ENCODE data around the gene MED25. TPM values are rescaled to one million over a fixed set of nuclear protein-coding genes. Genes with fewer than 3 reads are reported as not detected.

The MED25 gene
- total and polyA plus RNA-seq, 2 of the 4 experiments (the other 2 are of a cell fraction) = 4.7 to 38.5 TPM

- Histone ChIP-seq H2AFZ (replicated peaks; ENCODE audit: low read length, poor library complexity) (no peak overlapping the region), H2AK5ac (ENCODE audit: low read depth, low read length) (no peak overlapping the region), H3K4me2 (ENCODE audit: low read depth, low read length) (no peak overlapping the region), H3K27me3 (ENCODE audit: control insufficient read depth, insufficient read depth, low read length) (no peaks in the 10 kb centered on the region), H4K20me1 (ENCODE audit: insufficient read depth, low read length) (no peaks in the 10 kb centered on the region; the same call in 1 of the 2 replicates), H4K8ac (ENCODE audit: low read depth in 2 of 2, low read length in 2 of 2) (no peak overlapping the region), H2AK9ac (replicated peaks; ENCODE audit: low read depth, low read length, poor library complexity) (no peak overlapping the region), H3K9me1 (ENCODE audit: insufficient read depth, low read length) (peaks cover 5% of the 10 kb centered on the region; the same call in 1 of the 2 replicates), H3K14ac (replicated peaks; ENCODE audit: low read depth, low read length) (no peak overlapping the region), H3K27ac (ENCODE audit: insufficient read depth, low read length) (no peak overlapping the region), H3K4me1 (ENCODE audit: control insufficient read depth, insufficient read depth, low read length) (peaks cover 5% of the 10 kb centered on the region), H3K4me3 (ENCODE audit: insufficient read depth, low read depth, low read length) (no peak overlapping the region), H2BK5ac (ENCODE audit: low read depth, low read length, poor library complexity, severe bottlenecking) (no peak overlapping the region), H3K56ac (ENCODE audit: extremely low read depth, insufficient read depth, low read length) (no peak overlapping the region), H4K91ac (ENCODE audit: insufficient read depth, low read depth, low read length) (no peak overlapping the region), H3K9me3 (ENCODE audit: control insufficient read depth, insufficient read depth, low read length) (no peaks in the 10 kb centered on the region), H3K4ac (ENCODE audit: low read depth, low read length) (no peak overlapping the region), H2BK15ac (ENCODE audit: low read depth, low read length) (no peak overlapping the region), H3K18ac (ENCODE audit: low read depth, low read length) (no peak overlapping the region), H3K9ac (ENCODE audit: low read depth, low read length) (no peak overlapping the region), H3K79me1 (ENCODE audit: low read depth in 1 of 2, low read length in 2 of 2) (peaks cover 0 to 24% of the 10 kb centered on the region in 2 experiments; a peak in 2 of 4 replicates), H3K23ac (ENCODE audit: low read depth, low read length) (no peak overlapping the region), H2BK120ac (ENCODE audit: low read depth, low read length) (no peak overlapping the region), H4K5ac (ENCODE audit: low read depth, low read length) (no peak overlapping the region), H2BK20ac (ENCODE audit: low read depth, low read length) (no peak overlapping the region), H3K36me3 (ENCODE audit: control insufficient read depth, insufficient read depth, low read length) (peaks cover 33% of the 10 kb centered on the region)
- no peak for TF ChIP-seq CEBPB (IDR thresholded peaks at IDR 0.05; ENCODE audit: low read depth, low read length)
- TF ChIP-seq SMC3 (IDR thresholded peaks at IDR 0.05; ENCODE audit: low read depth, low read length) = no peak
- TF ChIP-seq CTCF (conservative IDR thresholded peaks at IDR 0.05; ENCODE audit: low read depth, low read length) = no peak
- no peak for TF ChIP-seq RAD21 (IDR thresholded peaks at IDR 0.05; ENCODE audit: low read length)
- TF ChIP-seq CHD1 (IDR thresholded peaks at IDR 0.05; ENCODE audit: low read depth, low read length) = no peak
- no peak for TF ChIP-seq POLR2A (IDR thresholded peaks at IDR 0.05; ENCODE audit: low read depth, low read length)
- TF ChIP-seq MAZ (IDR thresholded peaks at IDR 0.05; ENCODE audit: borderline replicate concordance, low read depth, low read length) = no peak
- no peak for TF ChIP-seq MXI1 (IDR thresholded peaks at IDR 0.05; ENCODE audit: borderline replicate concordance, low read depth, low read length)
- TF ChIP-seq BHLHE40 (IDR thresholded peaks at IDR 0.05; ENCODE audit: low read depth, low read length) = no peak
- TF ChIP-seq RFX5 (IDR thresholded peaks at IDR 0.05; ENCODE audit: low read depth, low read length) = no peak
- TF ChIP-seq USF2 (IDR thresholded peaks at IDR 0.05; ENCODE audit: low read depth, low read length) = no peak
- no peak for TF ChIP-seq MAFK (IDR thresholded peaks at IDR 0.05; ENCODE audit: low read depth, low read length)
- TF ChIP-seq ELK1 (IDR thresholded peaks at IDR 0.05; ENCODE audit: borderline replicate concordance, low read depth, low read length) = no peak
- TF ChIP-seq NFE2L2 (IDR thresholded peaks at IDR 0.05; ENCODE audit: low read depth, low read length) = no peak
- TF ChIP-seq FOS (IDR thresholded peaks at IDR 0.05; ENCODE audit: low read depth, low read length) = no peak
- TF ChIP-seq RCOR1 (IDR thresholded peaks at IDR 0.05; ENCODE audit: insufficient replicate concordance, low read length) = no peak
- intact Hi-C loops (cut with micrococcal nuclease) = no loop called here
- ATAC-seq (ENCODE audit: low read depth) = no peak
- POLR2A ChIA-PET (ENCODE audit: unreplicated experiment) = no interaction called here
- no TSS peak for BruUV-seq (replicated peaks)
- in situ Hi-C loops (cut with MboI; ENCODE audit: low sequenced_read_pairs) = no loop called here
- dilution Hi-C loops (cut with HindIII; ENCODE audit: low sequenced_read_pairs, unreplicated experiment) = no loop called here
- WGBS, 2 experiments (ENCODE audit: extremely low coverage in 2 of 2, insufficient read length in 1 of 2) = 91% methylated on average over 6 of the region's 8 CpGs; no CpG with 5 or more reads in 1 of the 2 experiments
- CTCF ChIA-PET = no interaction called here
- DNase-seq = no peak
Measured at GRCh38 chr19:49806620-49806959, 11.5 kb upstream of the MED25 start.

Measured in IMR-90 (cell line).